A549 (cell line): ENCODE results near the gene ARVCF. TPM values are rescaled to one million over a fixed set of nuclear protein-coding genes. Genes with fewer than 3 reads are reported as not detected.

Experiments used
- ATAC-seq, 2 experiments: fragments of 200-7000 bp in 1 of 2; fragments of >200 bp in 1 of 2; cut with Nextera tagmentation in 1 of 2; cut with Tn5 transposase in 1 of 2; 3 replicates each; pipeline versions ENCODE4 v1.8.0 to v1.9.1; 2018 to 2020; ENCODE audit warnings: mild to moderate bottlenecking in 1 of 2, moderate library complexity in 1 of 2
- CTCF ChIA-PET: fragments of 300-600 bp; sonication (Branson Sonifier 250); formaldehyde crosslinking; extraction: SDS; loops from one replicate; lab custom pipeline; 2021; ENCODE audit warnings: antibody characterized with exemption, inconsistent platforms; lab: Yijun Ruan, JAX
- POLR2A ChIA-PET: fragments of 350-600 bp; formaldehyde crosslinking; extraction: SDS; loops from one replicate; lab custom pipeline; 2021; ENCODE audit warnings: antibody characterized with exemption, inconsistent platforms; lab: Yijun Ruan, JAX
- DNase-seq, 2 experiments: peaks; one replicate each; pipeline versions ENCODE4 v3.0.0 to v3.0.0-alpha.2; 2011 to 2016; ENCODE audit warnings: low read depth in 1 of 2, low spot score in 1 of 2
- FAIRE-seq: peaks from 2 replicates; lab custom pipeline; 2011; peaks lifted over from hg19 to GRCh38; lab: Jason Lieb, UNC
- H3K27ac ChIP-seq, 2 experiments: fragments of >200 bp; sonication (Bioruptor Twin); formaldehyde crosslinking; 3 replicates each; pipeline ENCODE4 v1.5.1; 2016 to 2017
- H3K4me1 ChIP-seq: fragments of >200 bp; sonication (Bioruptor Twin); formaldehyde crosslinking; 3 replicates; pipeline ENCODE4 v1.6.1; 2016
- H3K4me2 ChIP-seq: fragments of >200 bp; sonication (Bioruptor Twin); formaldehyde crosslinking; 3 replicates; pipeline ENCODE4 v1.6.1; 2016
- H3K4me3 ChIP-seq: fragments of >200 bp; sonication (Bioruptor Twin); formaldehyde crosslinking; 3 replicates; pipeline ENCODE4 v1.5.1; 2016
- H3K9me3 ChIP-seq: fragments of >200 bp; sonication (Bioruptor Twin); formaldehyde crosslinking; 3 replicates; pipeline ENCODE4 v1.6.1; 2016
- ATOH8 ChIP-seq: fragments of 250-450 bp; sonication (Bioruptor Pico); IDR thresholded peaks from 2 replicates; pipeline ENCODE4 v1.5.0; 2020; ENCODE audit warnings: low read depth, mild to moderate bottlenecking, moderate library complexity
- CHD4 ChIP-seq: fragments of 200-600 bp; sonication (generic); IDR thresholded peaks from 2 replicates; pipeline ENCODE4 v1.6.1; 2016; ENCODE audit warnings: antibody characterized with exemption, mild to moderate bottlenecking, borderline replicate concordance
- CTCF ChIP-seq: fragments of >200 bp; sonication (Bioruptor Twin); formaldehyde crosslinking; IDR thresholded peaks from 3 replicates; pipeline ENCODE4 v1.5.1; 2016
- E2F6 ChIP-seq: IDR thresholded peaks from 2 replicates; pipeline ENCODE4 v1.6.1; 2012; ENCODE audit warnings: low read depth, borderline replicate concordance
- FOSB ChIP-seq: fragments of 250-450 bp; sonication (Bioruptor Pico); IDR thresholded peaks from 2 replicates; pipeline ENCODE4 v1.5.0; 2020; ENCODE audit warnings: mild to moderate bottlenecking, moderate library complexity
- GATA3 ChIP-seq: IDR thresholded peaks from 2 replicates; pipeline ENCODE4 v1.6.1; 2012; ENCODE audit warnings: borderline replicate concordance
- HMGXB4 ChIP-seq: fragments of 250-450 bp; sonication (Bioruptor Pico); IDR thresholded peaks from 2 replicates; pipeline ENCODE4 v1.5.0; 2021; ENCODE audit warnings: mild to moderate bottlenecking, moderate library complexity, borderline replicate concordance
- HOXB5 ChIP-seq: fragments of 250-450 bp; sonication (Bioruptor Pico); IDR thresholded peaks from 2 replicates; pipeline ENCODE4 v1.5.0; 2020; ENCODE audit warnings: mild to moderate bottlenecking, moderate library complexity
- JUNB ChIP-seq: fragments of >200 bp; sonication (Bioruptor Twin); formaldehyde crosslinking; IDR thresholded peaks from 2 replicates; pipeline ENCODE4 v1.6.1; 2016
- KDM5A ChIP-seq: fragments of 200-600 bp; sonication (generic); IDR thresholded peaks from 2 replicates; pipeline ENCODE4 v1.6.1; 2016; ENCODE audit warnings: antibody characterized with exemption, mild to moderate bottlenecking
- MAFK ChIP-seq: fragments of 450-650 bp; IDR thresholded peaks from 2 replicates; pipeline ENCODE4 v1.6.1; 2014; ENCODE audit not compliant: partially characterized antibody
- MAX ChIP-seq: IDR thresholded peaks from 2 replicates; pipeline ENCODE4 v1.6.1; 2012
- NR3C1 ChIP-seq: fragments of >200 bp; sonication (Bioruptor Twin); formaldehyde crosslinking; IDR thresholded peaks from 3 replicates; pipeline ENCODE4 v1.6.1; 2017
- RCOR1 ChIP-seq: fragments of 150-350 bp; IDR thresholded peaks from 2 replicates; pipeline ENCODE4 v1.6.1; 2014; ENCODE audit warnings: antibody characterized with exemption, low read length, low read depth
- REST ChIP-seq: fragments of 200-600 bp; sonication (generic); IDR thresholded peaks from 2 replicates; pipeline ENCODE4 v1.6.1; 2016; ENCODE audit warnings: antibody characterized with exemption, mild to moderate bottlenecking, moderate library complexity
- SMC3 ChIP-seq: fragments of >200 bp; sonication (Bioruptor Twin); formaldehyde crosslinking; IDR thresholded peaks from 3 replicates; pipeline ENCODE4 v1.6.1; 2018; ENCODE audit warnings: inconsistent platforms
- SREBF2 ChIP-seq: fragments of 450-650 bp; IDR thresholded peaks from 2 replicates; pipeline ENCODE4 v1.6.1; 2014; ENCODE audit warnings: mild to moderate bottlenecking, moderate library complexity
- TFCP2L1 ChIP-seq: fragments of 250-450 bp; sonication (Bioruptor Pico); IDR thresholded peaks from 2 replicates; pipeline ENCODE4 v1.5.0; 2021; ENCODE audit warnings: mild to moderate bottlenecking
- WGBS: methylation state at CpG from one replicate; pipeline ENCODE4 v1.1.6; 2017; ENCODE audit errors: missing lambda C conversion rate; 5-methylcytosine and 5-hydroxymethylcytosine counted together
- polyA plus RNA-seq, 4 experiments: library from polyadenylated mRNA; depleted of rRNA in 3 of 4; stranded (reverse); fragments of >200 nt; fragmentation: RNase III in 1 of 4; extraction: RNeasy Plus Mini Kit Qiagen cat#74134 plus additional on column Dnase treatment in 1 of 4; gene quantifications; 2 replicates in 3 of 4; 3 replicates in 1 of 4; pipeline ENCODE4 v1.2.3, GENCODE V29; 2011 to 2017

Gene ARVCF
- polyA plus RNA-seq, 2 of the 4 experiments (the other 2 are of a cell fraction), result 0.81 to 2.1 TPM

- no peak for TF ChIP-seq CTCF
- TF ChIP-seq GATA3, result no peak
- no peak for TF ChIP-seq SMC3
- TF ChIP-seq SREBF2, result no peak
- no peak for TF ChIP-seq REST
- TF ChIP-seq RCOR1, result no peak
These were observed 39.1 kb downstream of the ARVCF start (continued) for GRCh38 chr22:19977296-19978243.

GRCh38 chr22:19976671-19977070 lies 40.0 kb downstream of the ARVCF start:
- Histone ChIP-seq H3K27ac (no peak overlapping the region), H3K4me1 (peaks cover 5% of the 10 kb centered on the region; the same call in 1 of the 3 replicates), H3K9me3 (no peaks in the 10 kb centered on the region), H3K4me3 (no peak overlapping the region), H3K4me2 (no peak overlapping the region)
- no peak for TF ChIP-seq TFCP2L1 (CRISPR knock-in tag)
- no peak for TF ChIP-seq MAFK
- no peak for TF ChIP-seq FOSB
- CTCF ChIA-PET, result interaction anchor here (1.1 kb wide), 1 partner anchor 9 kb away, joined by 3 read pairs; no protein-coding TSS in a partner anchor
- POLR2A ChIA-PET, result no interaction called here
- ATAC-seq, result no peak
- 80% methylated on average over 2 of the region's 3 CpGs for WGBS
- no peak for FAIRE-seq
- no peak for DNase-seq

GRCh38 chr22:19975707-19976035 lies 41.0 kb downstream of the ARVCF start:
- Histone ChIP-seq H3K9me3 (no peaks in the 10 kb centered on the region), H3K4me2 (no peak overlapping the region), H3K4me3 (no peak overlapping the region), H3K4me1 (peaks cover 5% of the 10 kb centered on the region; the same call in 1 of the 3 replicates), H3K27ac (no peak overlapping the region)
- ATAC-seq (no peak), DNase-seq (no peak), FAIRE-seq (no peak)
- POLR2A ChIA-PET, result no interaction called here
- CTCF ChIA-PET, result interaction anchor here (7.7 kb wide), 1 partner anchor 38 kb away, joined by 89 read pairs; no protein-coding TSS in a partner anchor
- 100% methylated on average over 2 of the region's 4 CpGs for WGBS
- TF ChIP-seq JUNB (no peak), CHD4 (no peak), KDM5A (no peak), ATOH8 (no peak), TFCP2L1 (CRISPR knock-in tag) (no peak), HMGXB4 (CRISPR knock-in tag) (no peak), REST (no peak), E2F6 (no peak), SMC3 (no peak), NR3C1 (no peak), MAX (no peak), HOXB5 (CRISPR knock-in tag) (no peak)
